ENCODE data around the gene NRSN2.
"Not testable (repeated sequence)": the region's sequence is repeated elsewhere in the genome, so short reads cannot be mapped to it uniquely, and the experiment has no call there.

Gene NRSN2

GRCh38 chr20:375265-375889 lies 28.5 kb downstream of the NRSN2 start:
- DNase-seq (ENCODE audit: low read depth) = no peak

GRCh38 chr20:376089-376488 lies 29.2 kb downstream of the NRSN2 start:
- DNase-seq (ENCODE audit: low read depth) = no peak

- no peak for DNase-seq (ENCODE audit: low read depth)
These were observed 29.8 kb downstream of the NRSN2 start for GRCh38 chr20:376750-377149.

GRCh38 chr20:377578-377977 lies 30.7 kb downstream of the NRSN2 start:
- not testable (repeated sequence) for DNase-seq (ENCODE audit: low read depth)

GRCh38 chr20:378961-379336 lies 32.0 kb downstream of the NRSN2 start:
- no peak for DNase-seq (ENCODE audit: low read depth)

- no peak for DNase-seq (ENCODE audit: low read depth)
These were observed 34.1 kb downstream of the NRSN2 start for GRCh38 chr20:380763-381580.

- DNase-seq (ENCODE audit: low read depth) = no peak
These were observed 34.8 kb downstream of the NRSN2 start for GRCh38 chr20:381581-382290.

GRCh38 chr20:382291-383115 lies 35.6 kb downstream of the NRSN2 start:
- no peak for DNase-seq (ENCODE audit: low read depth)

- DNase-seq (ENCODE audit: low read depth) = no peak
These were observed 37.0 kb downstream of the NRSN2 start for GRCh38 chr20:383889-384288.

GRCh38 chr20:384723-385122 lies 37.8 kb downstream of the NRSN2 start:
- no peak for DNase-seq (ENCODE audit: low read depth)

GRCh38 chr20:385448-385847 lies 38.5 kb downstream of the NRSN2 start:
- no peak for DNase-seq (ENCODE audit: low read depth)

GRCh38 chr20:386634-387033 lies 39.7 kb downstream of the NRSN2 start:
- DNase-seq (ENCODE audit: low read depth) = not testable (repeated sequence)

- no peak for DNase-seq (ENCODE audit: low read depth)
These were observed 40.6 kb downstream of the NRSN2 start for GRCh38 chr20:387520-387919.

GRCh38 chr20:388034-388994 lies 41.4 kb downstream of the NRSN2 start:
- DNase-seq (ENCODE audit: low read depth) = no peak

- DNase-seq (ENCODE audit: low read depth) = no peak
These were observed 42.3 kb downstream of the NRSN2 start for GRCh38 chr20:389220-389619.

- DNase-seq (ENCODE audit: low read depth) = no peak
These were observed 44.3 kb downstream of the NRSN2 start for GRCh38 chr20:391041-391711.

- DNase-seq (ENCODE audit: low read depth) = not testable (repeated sequence)
These were observed 46.4 kb downstream of the NRSN2 start for GRCh38 chr20:393296-393695.

- DNase-seq (ENCODE audit: low read depth) = no peak
These were observed 49.3 kb downstream of the NRSN2 start for GRCh38 chr20:396252-396618.

GRCh38 chr20:396619-397431 lies 49.9 kb downstream of the NRSN2 start:
- no peak for DNase-seq (ENCODE audit: low read depth)
